ENCODE data around the gene TUBA1C. TPM values are rescaled to one million over a fixed set of nuclear protein-coding genes. Genes with fewer than 3 reads are reported as not detected.
A peak's percentile ranks its signal among the peaks of the same experiment; 100 is the strongest.

Gene TUBA1C
- total and polyA plus RNA-seq, 8 donors: 63.7 to 403 (median 155) TPM

GRCh38 chr12:49273726-49274395 lies 9.0 kb downstream of the TUBA1C start:
- no peaks in the 10 kb centered on the region for H3K9me3 ChIP-seq
- no peaks in the 10 kb centered on the region for H3K27me3 ChIP-seq
- no peak for DNase-seq
- TF ChIP-seq EP300 (IDR thresholded peaks at IDR 0.05): no peak
- TF ChIP-seq POLR2A (IDR thresholded peaks at IDR 0.05): no peak
- peak in 1 of 3 donors; percentile 17 for TF ChIP-seq POLR2AphosphoS5 (IDR thresholded peaks at IDR 0.05)
- no peak for TF ChIP-seq CTCF (IDR thresholded peaks at IDR 0.05)
- intact Hi-C loops (cut with DNase I; ENCODE audit: low total_unique reads): no loop called here
- H3K27ac ChIP-seq: no peak overlapping the region
- WGBS, 5 donors: 91 to 96% (median 92%) methylated on average over 6 of the region's 6 CpGs
- no peak overlapping the region for H3K4me3 ChIP-seq
- peaks cover 0 to 6% (median 5%) of the 10 kb centered on the region in 4 donors for H3K4me1 ChIP-seq
- peaks cover 43 to 53% (median 51%) of the 10 kb centered on the region in 4 donors for H3K36me3 ChIP-seq

- WGBS, 5 donors: 68 to 80% (median 72%) methylated on average over 7 of the region's 7 CpGs
These were observed 9.7 kb downstream of the TUBA1C start for GRCh38 chr12:49274396-49275069.

GRCh38 chr12:49276304-49277290 lies 11.7 kb downstream of the TUBA1C start:
- peaks cover 0 to 4% (median 0%) of the 10 kb centered on the region in 4 donors for H3K4me1 ChIP-seq
- peaks cover 17 to 26% (median 24%) of the 10 kb centered on the region in 4 donors for H3K36me3 ChIP-seq
- TF ChIP-seq POLR2AphosphoS5 (IDR thresholded peaks at IDR 0.05) (no peak), POLR2A (IDR thresholded peaks at IDR 0.05) (no peak), EP300 (IDR thresholded peaks at IDR 0.05) (no peak), CTCF (IDR thresholded peaks at IDR 0.05) (no peak)
- WGBS, 5 donors: 63 to 74% (median 72%) methylated on average over 12 to 13 of the region's 13 CpGs
- no peak overlapping the region for H3K4me3 ChIP-seq
- no peak for DNase-seq
- no peaks in the 10 kb centered on the region for H3K9me3 ChIP-seq
- intact Hi-C loops (cut with DNase I; ENCODE audit: low total_unique reads): no loop called here
- H3K27ac ChIP-seq: no peak overlapping the region
- no peaks in the 10 kb centered on the region for H3K27me3 ChIP-seq

More at GRCh38 chr12:49274396-49275069, 9.7 kb downstream of the TUBA1C start:
- Histone ChIP-seq H3K9me3 (no peaks in the 10 kb centered on the region), H3K4me1 (no peaks in the 10 kb centered on the region), H3K4me3 (no peak overlapping the region), H3K27me3 (no peaks in the 10 kb centered on the region), H3K36me3 (peaks cover 38 to 47% (median 45%) of the 10 kb centered on the region in 4 donors), H3K27ac (no peak overlapping the region)
- DNase-seq: no peak
- intact Hi-C loops (cut with DNase I; ENCODE audit: low total_unique reads): no loop called here
- TF ChIP-seq EP300 (IDR thresholded peaks at IDR 0.05) (no peak), CTCF (IDR thresholded peaks at IDR 0.05) (no peak), POLR2AphosphoS5 (IDR thresholded peaks at IDR 0.05) (no peak), POLR2A (IDR thresholded peaks at IDR 0.05) (no peak)

- intact Hi-C loops (cut with DNase I; ENCODE audit: low total_unique reads): no loop called here
- H3K27ac ChIP-seq: no peak overlapping the region
- DNase-seq: no peak
- H3K9me3 ChIP-seq: no peaks in the 10 kb centered on the region
- WGBS, 5 donors: 86 to 96% (median 92%) methylated on average over 6 to 7 of the region's 7 CpGs
- H3K4me1 ChIP-seq: peaks cover 0 to 4% (median 0%) of the 10 kb centered on the region in 4 donors
- TF ChIP-seq CTCF (IDR thresholded peaks at IDR 0.05) (no peak), POLR2AphosphoS5 (IDR thresholded peaks at IDR 0.05) (no peak), EP300 (IDR thresholded peaks at IDR 0.05) (no peak), POLR2A (IDR thresholded peaks at IDR 0.05) (no peak)
- H3K27me3 ChIP-seq: peaks cover 0 to 4% (median 0%) of the 10 kb centered on the region in 3 donors
- peaks cover 13 to 17% (median 16%) of the 10 kb centered on the region in 4 donors for H3K36me3 ChIP-seq
- no peak overlapping the region for H3K4me3 ChIP-seq
These were observed 12.6 kb downstream of the TUBA1C start for GRCh38 chr12:49277466-49277865.
